DOHH2 (cell line): Measurements from ENCODE around the gene TTC7B.

Experiments used
- H3F3A ChIP-seq: fragments of 200-600 bp; sonication (generic), shearing (Covaris generic); 2 replicates; pipeline ENCODE4 v1.6.0; 2016; ENCODE audit warnings: antibody characterized with exemption, mild to moderate bottlenecking; ENCODE audit not compliant: control insufficient read depth, insufficient read depth
- H3K27ac ChIP-seq: fragments of 200-600 bp; sonication (generic); 2 replicates; pipeline ENCODE4 v1.5.1; 2014; ENCODE audit warnings: low read depth, mild to moderate bottlenecking, low read length, moderate library complexity
- H3K27me3 ChIP-seq: fragments of 200-600 bp; sonication (generic); 2 replicates; pipeline ENCODE4 v1.6.1; 2014; ENCODE audit warnings: mild to moderate bottlenecking, low read length, mixed read lengths; ENCODE audit not compliant: control insufficient read depth
- H3K36me3 ChIP-seq: fragments of 200-600 bp; sonication (generic); 2 replicates; pipeline ENCODE4 v1.6.1; 2014; ENCODE audit warnings: mild to moderate bottlenecking, low read length, moderate library complexity, mixed read lengths; ENCODE audit not compliant: control insufficient read depth
- H3K4me1 ChIP-seq: fragments of 200-600 bp; sonication (generic); 2 replicates; pipeline ENCODE4 v1.6.1; 2014; ENCODE audit warnings: mild to moderate bottlenecking, low read length, mixed read lengths; ENCODE audit not compliant: control insufficient read depth
- H3K4me2 ChIP-seq: fragments of 200-600 bp; sonication (generic); 2 replicates; pipeline ENCODE4 v1.6.0; 2014; ENCODE audit warnings: mild to moderate bottlenecking, low read length, moderate library complexity
- H3K4me3 ChIP-seq: fragments of 200-600 bp; sonication (generic); 2 replicates; pipeline ENCODE4 v1.5.1; 2014; ENCODE audit warnings: mild to moderate bottlenecking, low read length, mixed read lengths
- H3K79me2 ChIP-seq: fragments of 200-600 bp; sonication (generic); 2 replicates; pipeline ENCODE4 v1.6.1; 2014; ENCODE audit warnings: mild to moderate bottlenecking, low read length, mixed read lengths; ENCODE audit not compliant: control insufficient read depth
- H3K9me2 ChIP-seq: fragments of 200-600 bp; sonication (generic); replicated peaks from 2 replicates; pipeline ENCODE4 v1.6.1; 2014; ENCODE audit warnings: mild to moderate bottlenecking, low read length, mixed read lengths; ENCODE audit not compliant: control insufficient read depth
- H3K9me3 ChIP-seq: fragments of 200-600 bp; sonication (generic); 2 replicates; pipeline ENCODE4 v1.6.1; 2014; ENCODE audit warnings: antibody characterized with exemption, low read length, mixed read lengths; ENCODE audit not compliant: control insufficient read depth, insufficient read depth
- H4K20me1 ChIP-seq: fragments of 200-600 bp; sonication (generic); 2 replicates; pipeline ENCODE4 v1.6.0; 2014; ENCODE audit warnings: low read depth, mild to moderate bottlenecking, antibody characterized with exemption, low read length, moderate library complexity; ENCODE audit not compliant: control insufficient read depth, insufficient read depth
- CTCF ChIP-seq: fragments of 200-600 bp; sonication (generic); IDR thresholded peaks from one replicate; pipeline ENCODE4 v1.5.1; 2014; ENCODE audit warnings: antibody characterized with exemption, mild to moderate bottlenecking, low read depth, low read length; ENCODE audit not compliant: poor library complexity, severe bottlenecking
- EZH2phosphoT487 ChIP-seq: fragments of 200-600 bp; sonication (generic); IDR thresholded peaks from 2 replicates; pipeline ENCODE4 v1.6.1; 2017; ENCODE audit warnings: borderline replicate concordance, mild to moderate bottlenecking, antibody characterized with exemption, low read length, moderate library complexity, mixed read lengths

Gene TTC7B

DNA sequence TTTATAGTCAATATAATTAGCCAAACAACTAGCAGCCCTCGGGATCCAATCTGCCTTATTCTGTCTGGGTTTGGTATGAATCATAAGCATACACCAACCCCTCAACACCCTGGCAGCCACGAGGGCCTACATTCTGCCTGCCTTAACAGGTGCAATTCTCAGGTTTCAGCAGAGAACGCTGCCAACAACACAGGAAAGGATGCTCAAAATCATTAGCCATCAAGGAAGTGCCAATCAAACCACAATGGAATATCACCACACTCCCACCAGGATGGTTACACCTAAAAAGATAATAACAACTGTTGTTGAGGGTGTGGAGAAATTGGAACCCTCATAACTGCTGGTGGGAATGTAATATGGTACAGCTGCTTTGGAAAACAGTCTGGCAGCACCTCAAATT is 122.8 kb downstream of the TTC7B start:
- H4K20me1 ChIP-seq, result no peaks in the 10 kb centered on the region
- H3K36me3 ChIP-seq, result no peaks in the 10 kb centered on the region
- peaks cover 12% of the 10 kb centered on the region for H3K4me1 ChIP-seq
- H3K4me3 ChIP-seq, result no peak overlapping the region
- H3F3A ChIP-seq, result no peaks in the 10 kb centered on the region
- H3K27me3 ChIP-seq, result no peaks in the 10 kb centered on the region
- no peaks in the 10 kb centered on the region for H3K9me3 ChIP-seq
- no peak overlapping the region for H3K27ac ChIP-seq
- H3K4me2 ChIP-seq, result no peak overlapping the region
- H3K79me2 ChIP-seq, result no peaks in the 10 kb centered on the region
- no peak for TF ChIP-seq CTCF
- TF ChIP-seq EZH2phosphoT487, result no peak
- H3K9me2 ChIP-seq, result no peaks in the 10 kb centered on the region

GRCh38 chr14:90692826-90693225 is 123.4 kb downstream of the TTC7B start:
- Histone ChIP-seq H3K4me3 (no peak overlapping the region), H3K4me2 (no peak overlapping the region), H3K27ac (no peak overlapping the region), H4K20me1 (no peaks in the 10 kb centered on the region), H3K36me3 (no peaks in the 10 kb centered on the region), H3K79me2 (no peaks in the 10 kb centered on the region), H3K27me3 (no peaks in the 10 kb centered on the region), H3F3A (no peaks in the 10 kb centered on the region), H3K9me2 (no peaks in the 10 kb centered on the region), H3K9me3 (no peaks in the 10 kb centered on the region), H3K4me1 (peaks cover 11% of the 10 kb centered on the region)
- TF ChIP-seq CTCF, result no peak
- no peak for TF ChIP-seq EZH2phosphoT487

- Histone ChIP-seq H3K36me3 (no peaks in the 10 kb centered on the region), H3K79me2 (no peaks in the 10 kb centered on the region), H3K9me2 (no peaks in the 10 kb centered on the region), H3K4me2 (no peak overlapping the region), H3K27me3 (no peaks in the 10 kb centered on the region), H3K9me3 (no peaks in the 10 kb centered on the region), H4K20me1 (no peaks in the 10 kb centered on the region), H3F3A (no peaks in the 10 kb centered on the region), H3K4me3 (no peak overlapping the region), H3K27ac (no peak overlapping the region), H3K4me1 (peaks cover 4% of the 10 kb centered on the region)
- TF ChIP-seq CTCF, result no peak
- TF ChIP-seq EZH2phosphoT487, result no peak
These were observed 124.2 kb downstream of the TTC7B start for GRCh38 chr14:90692061-90692460.

DNA sequence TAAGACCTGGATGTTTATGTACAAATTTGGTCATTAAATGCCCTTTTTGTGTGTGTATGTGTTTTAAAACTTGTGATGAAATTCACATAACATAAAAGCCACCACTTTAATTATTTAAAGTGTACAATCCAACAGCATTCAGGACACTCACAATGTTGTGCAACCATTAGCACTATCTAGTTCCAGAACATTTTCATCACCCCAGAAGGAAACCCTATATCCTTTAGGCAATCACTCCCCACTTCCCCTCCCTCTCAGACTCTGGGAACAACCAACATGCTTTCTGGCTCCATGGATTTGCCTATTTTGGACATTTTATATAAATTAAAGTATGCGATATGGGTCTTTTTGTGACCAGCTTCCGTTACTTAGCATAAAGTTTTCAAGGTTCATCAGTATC is 124.6 kb downstream of the TTC7B start:
- Histone ChIP-seq H3K9me2 (no peaks in the 10 kb centered on the region), H3K4me2 (no peak overlapping the region), H3K27me3 (no peaks in the 10 kb centered on the region), H3K36me3 (no peaks in the 10 kb centered on the region), H3F3A (no peaks in the 10 kb centered on the region), H3K79me2 (no peaks in the 10 kb centered on the region), H3K27ac (no peak overlapping the region), H3K4me3 (no peak overlapping the region), H3K9me3 (no peaks in the 10 kb centered on the region), H4K20me1 (no peaks in the 10 kb centered on the region), H3K4me1 (no peaks in the 10 kb centered on the region)
- TF ChIP-seq EZH2phosphoT487 (no peak), CTCF (no peak)
